Cardiac fibroblast (primary cell): ENCODE results near the gene TIGD1.

Source experiments
- DNase-seq, 2 donors: peaks; one replicate each; pipeline versions ENCODE4 v3.0.0 to v3.0.0-alpha.2; 2010; ENCODE audit warnings: low read depth in 2 of 2
- H3K4me3 ChIP-seq, 2 donors: replicated peaks in 1 of 2; 1 replicate in 1 of 2; 2 replicates in 1 of 2; pipeline ENCODE4 v1.5.1; 2011; ENCODE audit warnings: low read depth in 2 of 2, low read length in 2 of 2, mild to moderate bottlenecking in 2 of 2, moderate library complexity in 1 of 2
- TF ChIP-seq, protein P1 (sequence below): IDR thresholded peaks from one replicate; pipeline ENCODE4 v1.5.1; 2011; ENCODE audit warnings: low read depth, mild to moderate bottlenecking, low read length, inconsistent platforms

TIGD1 gene

DNA sequence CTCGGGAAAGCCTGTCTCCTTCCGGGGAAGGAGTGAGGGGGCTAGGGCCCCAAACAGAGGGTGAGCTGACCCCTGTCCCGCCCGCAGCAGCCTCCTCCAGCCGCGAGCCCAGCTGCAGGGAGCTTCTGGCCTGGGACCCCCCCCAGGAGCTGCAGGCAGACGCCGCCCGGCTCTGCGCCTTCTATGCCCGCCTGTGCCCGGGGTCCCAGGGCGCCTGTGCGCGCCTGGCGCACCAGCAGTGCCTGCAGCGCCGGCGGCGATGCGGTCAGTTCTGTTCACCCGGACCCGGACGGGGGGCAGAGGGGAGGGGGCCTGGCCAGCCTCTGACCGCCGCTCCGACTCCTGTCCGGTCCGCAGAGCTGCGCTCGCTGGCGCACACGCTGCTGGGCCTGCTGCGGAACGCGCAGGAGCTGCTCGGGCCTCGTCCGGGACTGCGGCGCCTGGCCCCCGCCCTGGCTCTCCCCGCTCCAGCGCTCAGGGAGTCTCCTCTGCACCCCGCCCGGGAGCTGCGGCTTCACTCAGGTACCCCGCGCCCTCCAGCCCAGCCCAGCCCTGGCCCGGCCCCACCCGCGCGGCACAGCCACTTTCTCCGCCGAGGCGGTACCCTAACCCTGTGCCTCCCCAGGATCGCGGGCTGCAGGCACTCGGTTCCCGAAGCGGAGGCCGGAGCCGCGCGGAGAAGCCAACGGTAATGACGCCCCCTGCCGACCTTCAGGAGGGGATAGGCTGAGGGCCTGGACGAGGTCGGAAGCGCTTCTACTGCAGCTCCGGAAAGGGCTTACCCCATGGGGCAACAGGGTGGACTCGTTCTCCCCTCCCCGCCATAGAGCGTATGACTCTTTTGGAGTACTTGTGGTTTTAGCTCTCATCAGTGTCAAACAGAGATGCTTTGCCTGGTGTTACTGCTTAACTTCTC, 26.4 kb downstream of the TIGD1 start:
- DNase-seq, result peak; percentile 37
- H3K4me3 ChIP-seq, result peak overlapping the region in 1 of 2 donors; percentile 7
- TF ChIP-seq, protein P1, sequence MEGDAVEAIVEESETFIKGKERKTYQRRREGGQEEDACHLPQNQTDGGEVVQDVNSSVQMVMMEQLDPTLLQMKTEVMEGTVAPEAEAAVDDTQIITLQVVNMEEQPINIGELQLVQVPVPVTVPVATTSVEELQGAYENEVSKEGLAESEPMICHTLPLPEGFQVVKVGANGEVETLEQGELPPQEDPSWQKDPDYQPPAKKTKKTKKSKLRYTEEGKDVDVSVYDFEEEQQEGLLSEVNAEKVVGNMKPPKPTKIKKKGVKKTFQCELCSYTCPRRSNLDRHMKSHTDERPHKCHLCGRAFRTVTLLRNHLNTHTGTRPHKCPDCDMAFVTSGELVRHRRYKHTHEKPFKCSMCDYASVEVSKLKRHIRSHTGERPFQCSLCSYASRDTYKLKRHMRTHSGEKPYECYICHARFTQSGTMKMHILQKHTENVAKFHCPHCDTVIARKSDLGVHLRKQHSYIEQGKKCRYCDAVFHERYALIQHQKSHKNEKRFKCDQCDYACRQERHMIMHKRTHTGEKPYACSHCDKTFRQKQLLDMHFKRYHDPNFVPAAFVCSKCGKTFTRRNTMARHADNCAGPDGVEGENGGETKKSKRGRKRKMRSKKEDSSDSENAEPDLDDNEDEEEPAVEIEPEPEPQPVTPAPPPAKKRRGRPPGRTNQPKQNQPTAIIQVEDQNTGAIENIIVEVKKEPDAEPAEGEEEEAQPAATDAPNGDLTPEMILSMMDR, result peak; percentile 14

DNA sequence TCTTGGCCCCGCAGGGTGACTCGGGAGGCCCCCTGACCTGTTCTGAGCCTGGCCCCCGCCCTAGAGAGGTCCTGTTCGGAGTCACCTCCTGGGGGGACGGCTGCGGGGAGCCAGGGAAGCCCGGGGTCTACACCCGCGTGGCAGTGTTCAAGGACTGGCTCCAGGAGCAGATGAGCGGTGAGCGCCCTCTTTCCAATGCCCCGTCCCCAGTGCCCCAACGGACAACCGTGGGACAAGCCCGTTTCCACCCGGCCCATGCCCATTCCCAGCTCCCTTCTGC, 27.0 kb downstream of the TIGD1 start:
- TF ChIP-seq, protein P1, result no peak
- DNase-seq, result peak in 1 of 2 donors; percentile 14
- H3K4me3 ChIP-seq, result no peak overlapping the region

DNA sequence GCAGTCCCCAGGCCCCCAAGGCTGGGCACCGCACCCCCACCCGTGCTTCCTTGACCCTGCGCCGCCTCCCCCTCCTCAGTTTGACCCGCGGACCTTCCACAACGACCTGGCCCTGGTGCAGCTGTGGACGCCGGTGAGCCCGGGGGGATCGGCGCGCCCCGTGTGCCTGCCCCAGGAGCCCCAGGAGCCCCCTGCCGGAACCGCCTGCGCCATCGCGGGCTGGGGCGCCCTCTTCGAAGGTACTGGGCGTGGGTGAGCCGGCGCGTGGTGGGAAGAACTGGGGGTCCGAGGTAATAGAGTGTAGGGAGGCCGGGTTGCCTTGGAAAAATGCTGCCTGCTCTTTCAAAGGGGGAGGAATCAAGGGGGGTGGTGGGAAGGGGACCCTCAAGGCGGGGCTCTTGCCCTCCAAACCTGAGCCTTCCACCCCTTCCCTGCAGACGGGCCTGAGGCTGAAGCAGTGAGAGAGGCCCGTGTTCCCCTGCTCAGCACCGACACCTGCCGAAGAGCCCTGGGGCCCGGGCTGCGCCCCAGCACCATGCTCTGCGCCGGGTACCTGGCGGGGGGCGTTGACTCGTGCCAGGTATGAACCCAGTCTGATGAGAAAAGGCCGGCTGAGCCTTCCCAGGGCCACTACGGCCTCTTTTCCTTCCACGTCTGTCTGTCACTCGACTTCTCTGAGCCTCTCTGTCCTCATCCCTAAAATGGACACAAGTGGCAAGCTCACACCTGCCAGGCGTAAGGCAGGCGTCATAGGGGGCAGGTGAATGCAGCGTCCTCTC, 27.5 kb downstream of the TIGD1 start:
- no peak overlapping the region for H3K4me3 ChIP-seq
- TF ChIP-seq, protein P1, result no peak
- DNase-seq, result no peak

DNA sequence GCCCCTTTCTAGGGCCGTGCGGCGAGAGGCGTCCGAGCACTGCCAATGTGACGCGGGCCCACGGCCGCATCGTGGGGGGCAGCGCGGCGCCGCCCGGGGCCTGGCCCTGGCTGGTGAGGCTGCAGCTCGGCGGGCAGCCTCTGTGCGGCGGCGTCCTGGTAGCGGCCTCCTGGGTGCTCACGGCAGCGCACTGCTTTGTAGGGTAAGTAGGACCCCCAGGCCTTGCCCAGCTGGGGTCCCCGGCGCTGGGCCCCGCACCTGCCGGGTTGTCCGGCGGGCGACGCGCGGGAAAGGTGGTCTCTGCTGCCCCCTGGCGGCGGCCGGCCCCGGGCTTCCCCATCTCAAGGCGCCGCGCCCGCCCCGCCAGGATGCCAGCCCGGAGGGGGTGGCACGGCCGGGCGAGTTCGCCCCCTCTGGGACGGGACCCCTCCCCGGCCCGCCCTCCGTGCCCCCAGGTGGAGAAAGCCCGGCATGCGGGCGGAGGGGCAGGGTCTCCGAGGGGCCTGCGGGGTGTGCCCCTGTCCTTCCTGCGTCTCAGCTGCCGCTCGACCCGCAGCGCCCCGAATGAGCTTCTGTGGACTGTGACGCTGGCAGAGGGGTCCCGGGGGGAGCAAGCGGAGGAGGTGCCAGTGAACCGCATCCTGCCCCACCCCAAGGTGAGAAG, 28.3 kb downstream of the TIGD1 start:
- H3K4me3 ChIP-seq, result peak overlapping the region in 1 of 2 donors; percentile 5
- peak; percentile 26 to 35 for DNase-seq

DNA sequence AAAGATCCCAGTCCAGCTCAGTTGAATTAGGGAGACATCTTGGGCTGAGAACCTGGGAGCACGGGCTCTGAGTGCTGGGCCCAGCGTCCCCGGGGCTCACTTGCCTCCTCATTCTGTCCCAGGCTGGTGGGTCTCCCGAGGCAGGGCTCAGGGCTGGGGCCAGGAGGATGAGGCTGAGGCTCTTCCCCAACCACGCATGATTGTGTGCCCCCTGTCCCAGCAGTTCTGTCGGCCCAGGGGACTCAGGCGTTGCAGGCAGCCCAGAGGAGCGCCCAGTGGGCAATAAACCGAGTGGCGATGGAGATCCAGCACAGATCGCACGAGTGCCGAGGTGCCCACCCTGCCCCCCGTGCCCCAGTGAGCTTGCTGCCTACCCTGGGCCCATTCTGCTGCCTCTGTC, 29.3 kb downstream of the TIGD1 start:
- no peak for DNase-seq
- TF ChIP-seq, protein P1, result no peak
- H3K4me3 ChIP-seq, result no peak overlapping the region

More for the DNA sequence above, 28.3 kb downstream of the TIGD1 start:
- TF ChIP-seq, protein P1, result peak; percentile 23

DNA sequence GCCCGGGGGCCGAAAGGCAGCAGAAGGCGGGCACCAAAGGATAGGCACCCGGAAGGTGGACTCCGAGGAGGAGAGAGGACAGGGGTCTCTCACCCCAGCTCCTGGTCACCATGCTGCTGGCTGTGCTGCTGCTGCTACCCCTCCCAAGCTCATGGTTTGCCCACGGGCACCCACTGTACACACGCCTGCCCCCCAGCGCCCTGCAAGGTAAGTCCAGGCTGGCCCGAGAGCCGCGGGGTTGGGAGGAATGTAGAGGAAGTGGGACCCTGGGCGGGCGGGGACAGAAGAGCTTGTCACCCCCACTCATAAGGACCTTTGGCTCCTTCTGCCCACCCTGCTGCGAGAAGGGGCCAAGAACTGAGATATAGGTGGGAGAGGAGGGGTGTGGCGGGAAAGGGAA, 29.9 kb downstream of the TIGD1 start:
- no peak overlapping the region for H3K4me3 ChIP-seq
- no peak for DNase-seq
- TF ChIP-seq, protein P1, result no peak
